Measurements from ENCODE around the gene KIAA0319L.

KIAA0319L gene

GRCh38 chr1:35490250-35490649 is 67.0 kb downstream of the KIAA0319L start:
- TF ChIP-seq CTCF (IDR thresholded peaks at IDR 0.05; ENCODE audit: low read depth, low read length, poor library complexity, severe bottlenecking) (no peak), EZH2phosphoT487 (IDR thresholded peaks at IDR 0.05; ENCODE audit: borderline replicate concordance, low read length) (no peak)
- no peak overlapping the region for H3K4me3 ChIP-seq (ENCODE audit: low read length)
- no peaks in the 10 kb centered on the region for H3F3A ChIP-seq (ENCODE audit: control insufficient read depth, insufficient read depth)
- H3K36me3 ChIP-seq (ENCODE audit: control insufficient read depth, low read length) = no peaks in the 10 kb centered on the region
- H3K79me2 ChIP-seq (ENCODE audit: control insufficient read depth, low read length) = no peaks in the 10 kb centered on the region
- H3K9me2 ChIP-seq (replicated peaks; ENCODE audit: control insufficient read depth, low read length) = no peaks in the 10 kb centered on the region
- no peaks in the 10 kb centered on the region for H3K9me3 ChIP-seq (ENCODE audit: control insufficient read depth, insufficient read depth, low read length)
- no peaks in the 10 kb centered on the region for H3K27me3 ChIP-seq (ENCODE audit: control insufficient read depth, low read length)
- H3K27ac ChIP-seq (ENCODE audit: low read depth, low read length) = no peak overlapping the region
- no peak overlapping the region for H3K4me2 ChIP-seq (ENCODE audit: low read length)
- no peaks in the 10 kb centered on the region for H4K20me1 ChIP-seq (ENCODE audit: control insufficient read depth, insufficient read depth, low read depth, low read length)
- H3K4me1 ChIP-seq (ENCODE audit: control insufficient read depth, low read length) = no peaks in the 10 kb centered on the region

GRCh38 chr1:35488336-35488735 is 68.9 kb downstream of the KIAA0319L start:
- H3K4me2 ChIP-seq (ENCODE audit: low read length) = no peak overlapping the region

GRCh38 chr1:35486858-35487408 is 70.3 kb downstream of the KIAA0319L start:
- H3K27me3 ChIP-seq (ENCODE audit: control insufficient read depth, low read length) = no peaks in the 10 kb centered on the region
- H3K36me3 ChIP-seq (ENCODE audit: control insufficient read depth, low read length) = no peaks in the 10 kb centered on the region
- H3K9me3 ChIP-seq (ENCODE audit: control insufficient read depth, insufficient read depth, low read length) = no peaks in the 10 kb centered on the region
- no peaks in the 10 kb centered on the region for H3K9me2 ChIP-seq (replicated peaks; ENCODE audit: control insufficient read depth, low read length)
- H3K27ac ChIP-seq (ENCODE audit: low read depth, low read length) = no peak overlapping the region
- H3K79me2 ChIP-seq (ENCODE audit: control insufficient read depth, low read length) = no peaks in the 10 kb centered on the region
- H3K4me3 ChIP-seq (ENCODE audit: low read length) = no peak overlapping the region
- TF ChIP-seq EZH2phosphoT487 (IDR thresholded peaks at IDR 0.05; ENCODE audit: borderline replicate concordance, low read length) (no peak), CTCF (IDR thresholded peaks at IDR 0.05; ENCODE audit: low read depth, low read length, poor library complexity, severe bottlenecking) (no peak)
- H4K20me1 ChIP-seq (ENCODE audit: control insufficient read depth, insufficient read depth, low read depth, low read length) = no peaks in the 10 kb centered on the region
- no peaks in the 10 kb centered on the region for H3K4me1 ChIP-seq (ENCODE audit: control insufficient read depth, low read length)
- no peak overlapping the region for H3K4me2 ChIP-seq (ENCODE audit: low read length)
- H3F3A ChIP-seq (ENCODE audit: control insufficient read depth, insufficient read depth) = no peaks in the 10 kb centered on the region

More at GRCh38 chr1:35488336-35488735, 68.9 kb downstream of the KIAA0319L start:
- Histone ChIP-seq H3K4me1 (ENCODE audit: control insufficient read depth, low read length) (no peaks in the 10 kb centered on the region), H3K4me3 (ENCODE audit: low read length) (no peak overlapping the region), H3K79me2 (ENCODE audit: control insufficient read depth, low read length) (no peaks in the 10 kb centered on the region), H4K20me1 (ENCODE audit: control insufficient read depth, insufficient read depth, low read depth, low read length) (no peaks in the 10 kb centered on the region), H3F3A (ENCODE audit: control insufficient read depth, insufficient read depth) (no peaks in the 10 kb centered on the region), H3K27ac (ENCODE audit: low read depth, low read length) (no peak overlapping the region), H3K9me3 (ENCODE audit: control insufficient read depth, insufficient read depth, low read length) (no peaks in the 10 kb centered on the region), H3K27me3 (ENCODE audit: control insufficient read depth, low read length) (no peaks in the 10 kb centered on the region), H3K9me2 (replicated peaks; ENCODE audit: control insufficient read depth, low read length) (no peaks in the 10 kb centered on the region), H3K36me3 (ENCODE audit: control insufficient read depth, low read length) (no peaks in the 10 kb centered on the region)
- TF ChIP-seq CTCF (IDR thresholded peaks at IDR 0.05; ENCODE audit: low read depth, low read length, poor library complexity, severe bottlenecking) (no peak), EZH2phosphoT487 (IDR thresholded peaks at IDR 0.05; ENCODE audit: borderline replicate concordance, low read length) (no peak)

Measured in DOHH2 (cell line).